Measurements from ENCODE around the gene NR5A1.

Gene NR5A1

DNA sequence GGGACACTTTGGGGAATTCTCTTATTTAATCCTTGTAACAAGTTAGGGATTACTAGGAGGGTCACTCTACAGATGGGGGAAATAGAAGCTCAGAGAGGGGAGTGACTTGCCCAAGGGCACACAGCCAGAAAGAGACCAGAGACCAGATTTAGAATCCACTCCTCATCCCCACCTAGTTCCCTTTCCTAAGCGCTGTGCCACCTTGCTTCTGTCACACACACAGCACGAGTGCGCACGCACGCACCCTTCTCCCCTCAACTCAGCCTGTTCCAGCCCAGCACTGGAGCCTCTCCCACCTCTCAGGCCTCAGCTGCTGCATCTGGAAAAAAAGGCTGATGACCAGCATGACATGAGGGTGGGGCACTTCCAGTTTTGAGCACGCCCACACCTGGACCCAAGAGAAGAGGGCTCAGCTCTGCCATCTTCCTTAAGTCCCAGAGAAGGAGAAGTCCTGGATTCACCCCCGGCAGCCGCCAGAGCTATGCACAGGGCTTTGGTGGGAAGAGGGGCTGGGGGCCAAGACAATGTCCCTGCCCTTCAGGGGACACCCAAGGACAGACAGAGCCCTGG, 18.5 kb downstream of the NR5A1 start:
- ATAC-seq = no peak
- TF ChIP-seq ZNF8 (CRISPR knock-in tag; IDR thresholded peaks at IDR 0.05) = no peak

DNA sequence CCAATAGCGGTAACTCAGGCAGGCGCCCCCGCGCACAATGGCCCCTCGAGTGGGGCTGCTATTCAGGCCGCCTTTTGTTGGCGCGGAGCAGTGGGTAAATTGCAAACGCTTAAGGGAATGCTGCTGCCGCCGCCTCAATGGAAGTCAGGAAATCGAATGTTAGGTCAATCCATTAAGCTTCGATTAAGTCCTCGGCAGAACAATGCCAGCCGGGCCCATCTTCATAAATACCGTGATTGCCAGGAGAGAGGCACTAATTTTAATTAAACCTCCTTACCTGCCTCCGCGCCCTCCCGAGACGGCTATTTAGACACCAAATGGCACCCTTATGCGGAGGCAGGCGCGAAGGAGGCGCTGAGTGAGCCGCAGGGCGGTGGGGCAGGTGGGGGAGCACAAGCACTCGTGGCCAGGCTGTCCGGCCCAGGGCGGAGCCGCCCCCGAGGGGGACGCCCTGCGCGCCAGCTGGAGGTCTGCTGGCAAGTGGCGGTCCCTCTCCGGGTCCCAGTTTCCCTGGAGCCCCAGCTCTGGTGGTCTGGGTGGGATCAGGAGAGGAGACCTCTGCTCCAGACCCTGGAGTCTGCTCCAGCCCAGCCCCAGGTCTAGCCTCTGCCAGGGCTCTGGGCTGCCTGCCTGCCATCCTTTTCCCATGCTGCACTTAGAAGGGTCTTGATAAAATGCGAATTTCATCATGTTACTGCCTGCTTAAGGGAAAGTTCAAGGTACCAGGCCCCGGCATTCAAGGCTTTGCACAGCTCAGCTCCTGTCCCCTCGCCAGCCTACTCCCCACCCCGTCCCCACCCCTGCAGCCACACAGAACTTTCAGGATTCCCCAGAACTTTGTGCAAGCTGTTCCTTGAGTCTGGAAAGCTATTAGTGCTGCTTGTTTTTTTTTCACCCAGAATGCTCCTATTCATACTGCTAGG, 19.7 kb downstream of the NR5A1 start:
- no peak for ATAC-seq

DNA sequence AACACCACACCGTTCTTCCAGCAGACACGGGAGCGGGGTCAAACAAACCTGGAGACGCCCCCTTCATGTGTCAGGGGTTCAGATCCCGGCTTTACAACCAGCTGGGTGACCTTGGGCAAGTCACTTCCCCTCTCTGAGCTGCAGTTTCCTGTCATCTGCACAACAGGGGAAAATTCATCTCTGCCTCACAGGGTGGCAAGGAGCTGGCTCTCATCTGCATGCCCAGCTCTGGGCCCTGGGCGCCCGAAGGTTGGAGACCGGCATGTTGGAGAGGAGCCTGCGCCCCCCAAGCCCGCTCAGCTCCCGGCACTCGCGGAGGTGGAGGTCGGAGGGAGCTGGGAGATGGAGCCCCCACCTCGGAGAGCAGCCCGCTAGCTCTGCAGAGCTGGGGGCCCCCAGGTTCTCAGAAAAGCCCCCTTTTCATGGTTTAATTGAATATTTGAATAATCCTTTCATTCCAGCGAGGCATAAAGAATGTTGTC, 20.4 kb downstream of the NR5A1 start:
- no peak for TF ChIP-seq ZFP30 (CRISPR knock-in tag; IDR thresholded peaks at IDR 0.05)
- no peak for TF ChIP-seq ISL1 (CRISPR knock-in tag; IDR thresholded peaks at IDR 0.05)
- no peak for TF ChIP-seq ZNF565 (CRISPR knock-in tag; conservative IDR thresholded peaks at IDR 0.05; ENCODE audit: low read depth)
- TF ChIP-seq, protein P1, sequence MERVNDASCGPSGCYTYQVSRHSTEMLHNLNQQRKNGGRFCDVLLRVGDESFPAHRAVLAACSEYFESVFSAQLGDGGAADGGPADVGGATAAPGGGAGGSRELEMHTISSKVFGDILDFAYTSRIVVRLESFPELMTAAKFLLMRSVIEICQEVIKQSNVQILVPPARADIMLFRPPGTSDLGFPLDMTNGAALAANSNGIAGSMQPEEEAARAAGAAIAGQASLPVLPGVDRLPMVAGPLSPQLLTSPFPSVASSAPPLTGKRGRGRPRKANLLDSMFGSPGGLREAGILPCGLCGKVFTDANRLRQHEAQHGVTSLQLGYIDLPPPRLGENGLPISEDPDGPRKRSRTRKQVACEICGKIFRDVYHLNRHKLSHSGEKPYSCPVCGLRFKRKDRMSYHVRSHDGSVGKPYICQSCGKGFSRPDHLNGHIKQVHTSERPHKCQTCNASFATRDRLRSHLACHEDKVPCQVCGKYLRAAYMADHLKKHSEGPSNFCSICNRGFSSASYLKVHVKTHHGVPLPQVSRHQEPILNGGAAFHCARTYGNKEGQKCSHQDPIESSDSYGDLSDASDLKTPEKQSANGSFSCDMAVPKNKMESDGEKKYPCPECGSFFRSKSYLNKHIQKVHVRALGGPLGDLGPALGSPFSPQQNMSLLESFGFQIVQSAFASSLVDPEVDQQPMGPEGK (CRISPR knock-in tag; IDR thresholded peaks at IDR 0.05; ENCODE audit: borderline replicate concordance) = no peak
- no peak for TF ChIP-seq GLIS3 (CRISPR knock-in tag; IDR thresholded peaks at IDR 0.05)
- TF ChIP-seq TOX (CRISPR knock-in tag; IDR thresholded peaks at IDR 0.05; ENCODE audit: borderline replicate concordance) = no peak
- TF ChIP-seq, protein P2, sequence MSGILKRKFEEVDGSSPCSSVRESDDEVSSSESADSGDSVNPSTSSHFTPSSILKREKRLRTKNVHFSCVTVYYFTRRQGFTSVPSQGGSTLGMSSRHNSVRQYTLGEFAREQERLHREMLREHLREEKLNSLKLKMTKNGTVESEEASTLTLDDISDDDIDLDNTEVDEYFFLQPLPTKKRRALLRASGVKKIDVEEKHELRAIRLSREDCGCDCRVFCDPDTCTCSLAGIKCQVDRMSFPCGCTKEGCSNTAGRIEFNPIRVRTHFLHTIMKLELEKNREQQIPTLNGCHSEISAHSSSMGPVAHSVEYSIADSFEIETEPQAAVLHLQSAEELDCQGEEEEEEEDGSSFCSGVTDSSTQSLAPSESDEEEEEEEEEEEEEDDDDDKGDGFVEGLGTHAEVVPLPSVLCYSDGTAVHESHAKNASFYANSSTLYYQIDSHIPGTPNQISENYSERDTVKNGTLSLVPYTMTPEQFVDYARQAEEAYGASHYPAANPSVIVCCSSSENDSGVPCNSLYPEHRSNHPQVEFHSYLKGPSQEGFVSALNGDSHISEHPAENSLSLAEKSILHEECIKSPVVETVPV (CRISPR knock-in tag; IDR thresholded peaks at IDR 0.05) = no peak
- no peak for TF ChIP-seq SNAI2 (CRISPR knock-in tag; IDR thresholded peaks at IDR 0.05)
- TF ChIP-seq, protein P3, sequence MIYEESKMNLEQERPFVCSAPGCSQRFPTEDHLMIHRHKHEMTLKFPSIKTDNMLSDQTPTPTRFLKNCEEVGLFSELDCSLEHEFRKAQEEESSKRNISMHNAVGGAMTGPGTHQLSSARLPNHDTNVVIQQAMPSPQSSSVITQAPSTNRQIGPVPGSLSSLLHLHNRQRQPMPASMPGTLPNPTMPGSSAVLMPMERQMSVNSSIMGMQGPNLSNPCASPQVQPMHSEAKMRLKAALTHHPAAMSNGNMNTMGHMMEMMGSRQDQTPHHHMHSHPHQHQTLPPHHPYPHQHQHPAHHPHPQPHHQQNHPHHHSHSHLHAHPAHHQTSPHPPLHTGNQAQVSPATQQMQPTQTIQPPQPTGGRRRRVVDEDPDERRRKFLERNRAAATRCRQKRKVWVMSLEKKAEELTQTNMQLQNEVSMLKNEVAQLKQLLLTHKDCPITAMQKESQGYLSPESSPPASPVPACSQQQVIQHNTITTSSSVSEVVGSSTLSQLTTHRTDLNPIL (CRISPR knock-in tag; IDR thresholded peaks at IDR 0.05; ENCODE audit: low read depth) = no peak
- TF ChIP-seq PPARA (CRISPR knock-in tag; IDR thresholded peaks at IDR 0.05; ENCODE audit: borderline replicate concordance) = no peak
- TF ChIP-seq, protein P4, sequence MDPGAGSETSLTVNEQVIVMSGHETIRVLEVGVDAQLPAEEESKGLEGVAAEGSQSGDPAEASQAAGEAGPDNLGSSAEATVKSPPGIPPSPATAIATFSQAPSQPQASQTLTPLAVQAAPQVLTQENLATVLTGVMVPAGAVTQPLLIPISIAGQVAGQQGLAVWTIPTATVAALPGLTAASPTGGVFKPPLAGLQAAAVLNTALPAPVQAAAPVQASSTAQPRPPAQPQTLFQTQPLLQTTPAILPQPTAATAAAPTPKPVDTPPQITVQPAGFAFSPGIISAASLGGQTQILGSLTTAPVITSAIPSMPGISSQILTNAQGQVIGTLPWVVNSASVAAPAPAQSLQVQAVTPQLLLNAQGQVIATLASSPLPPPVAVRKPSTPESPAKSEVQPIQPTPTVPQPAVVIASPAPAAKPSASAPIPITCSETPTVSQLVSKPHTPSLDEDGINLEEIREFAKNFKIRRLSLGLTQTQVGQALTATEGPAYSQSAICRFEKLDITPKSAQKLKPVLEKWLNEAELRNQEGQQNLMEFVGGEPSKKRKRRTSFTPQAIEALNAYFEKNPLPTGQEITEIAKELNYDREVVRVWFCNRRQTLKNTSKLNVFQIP (CRISPR knock-in tag; IDR thresholded peaks at IDR 0.05; ENCODE audit: borderline replicate concordance, low read depth) = no peak
- ATAC-seq = no peak

More for the DNA sequence above, 19.7 kb downstream of the NR5A1 start:
- TF ChIP-seq BACH2 (CRISPR knock-in tag; IDR thresholded peaks at IDR 0.05; ENCODE audit: borderline replicate concordance) (no peak), ZFP3 (CRISPR knock-in tag; IDR thresholded peaks at IDR 0.05) (no peak), CSDC2 (CRISPR knock-in tag; IDR thresholded peaks at IDR 0.05) (no peak), ZFP30 (CRISPR knock-in tag; IDR thresholded peaks at IDR 0.05) (no peak), ZNF8 (CRISPR knock-in tag; IDR thresholded peaks at IDR 0.05) (no peak), ISL1 (CRISPR knock-in tag; IDR thresholded peaks at IDR 0.05) (no peak), PPARA (CRISPR knock-in tag; IDR thresholded peaks at IDR 0.05; ENCODE audit: borderline replicate concordance) (no peak), ZNF70 (CRISPR knock-in tag; IDR thresholded peaks at IDR 0.05) (no peak), GLIS3 (CRISPR knock-in tag; IDR thresholded peaks at IDR 0.05) (no peak), ZC3H10 (CRISPR knock-in tag; IDR thresholded peaks at IDR 0.05) (no peak), ARNTL (CRISPR knock-in tag; IDR thresholded peaks at IDR 0.05; ENCODE audit: borderline replicate concordance, low read depth) (no peak), OSR1 (CRISPR knock-in tag; IDR thresholded peaks at IDR 0.05) (no peak), ESRRG (CRISPR knock-in tag; IDR thresholded peaks at IDR 0.05) (no peak), RARB (CRISPR knock-in tag; IDR thresholded peaks at IDR 0.05) (no peak), TCF4 (CRISPR knock-in tag; IDR thresholded peaks at IDR 0.05; ENCODE audit: borderline replicate concordance) (no peak), ZNF565 (CRISPR knock-in tag; conservative IDR thresholded peaks at IDR 0.05; ENCODE audit: low read depth) (no peak), TOX (CRISPR knock-in tag; IDR thresholded peaks at IDR 0.05; ENCODE audit: borderline replicate concordance) (no peak)
- TF ChIP-seq, protein P5, sequence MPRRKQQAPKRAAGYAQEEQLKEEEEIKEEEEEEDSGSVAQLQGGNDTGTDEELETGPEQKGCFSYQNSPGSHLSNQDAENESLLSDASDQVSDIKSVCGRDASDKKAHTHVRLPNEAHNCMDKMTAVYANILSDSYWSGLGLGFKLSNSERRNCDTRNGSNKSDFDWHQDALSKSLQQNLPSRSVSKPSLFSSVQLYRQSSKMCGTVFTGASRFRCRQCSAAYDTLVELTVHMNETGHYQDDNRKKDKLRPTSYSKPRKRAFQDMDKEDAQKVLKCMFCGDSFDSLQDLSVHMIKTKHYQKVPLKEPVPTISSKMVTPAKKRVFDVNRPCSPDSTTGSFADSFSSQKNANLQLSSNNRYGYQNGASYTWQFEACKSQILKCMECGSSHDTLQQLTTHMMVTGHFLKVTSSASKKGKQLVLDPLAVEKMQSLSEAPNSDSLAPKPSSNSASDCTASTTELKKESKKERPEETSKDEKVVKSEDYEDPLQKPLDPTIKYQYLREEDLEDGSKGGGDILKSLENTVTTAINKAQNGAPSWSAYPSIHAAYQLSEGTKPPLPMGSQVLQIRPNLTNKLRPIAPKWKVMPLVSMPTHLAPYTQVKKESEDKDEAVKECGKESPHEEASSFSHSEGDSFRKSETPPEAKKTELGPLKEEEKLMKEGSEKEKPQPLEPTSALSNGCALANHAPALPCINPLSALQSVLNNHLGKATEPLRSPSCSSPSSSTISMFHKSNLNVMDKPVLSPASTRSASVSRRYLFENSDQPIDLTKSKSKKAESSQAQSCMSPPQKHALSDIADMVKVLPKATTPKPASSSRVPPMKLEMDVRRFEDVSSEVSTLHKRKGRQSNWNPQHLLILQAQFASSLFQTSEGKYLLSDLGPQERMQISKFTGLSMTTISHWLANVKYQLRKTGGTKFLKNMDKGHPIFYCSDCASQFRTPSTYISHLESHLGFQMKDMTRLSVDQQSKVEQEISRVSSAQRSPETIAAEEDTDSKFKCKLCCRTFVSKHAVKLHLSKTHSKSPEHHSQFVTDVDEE (CRISPR knock-in tag; IDR thresholded peaks at IDR 0.05) = no peak
- TF ChIP-seq, protein P2 (CRISPR knock-in tag; IDR thresholded peaks at IDR 0.05) = no peak
